Activated CD8-positive, alpha-beta T cell treated with anti-CD3 and anti-CD28 coated beads for 36 hours (primary cell): Measurements from ENCODE around the gene NOXA1. TPM values are rescaled to one million over a fixed set of nuclear protein-coding genes. Genes with fewer than 3 reads are reported as not detected.
"Not testable (repeated sequence)": the region's sequence is repeated elsewhere in the genome, so short reads cannot be mapped to it uniquely, and the experiment has no call there.

Experiments used
- ATAC-seq: fragments of 200-7000 bp; cut with Tn5 transposase; one replicate; pipeline ENCODE4 v1.10.0; 2021; ENCODE audit warnings: mild to moderate bottlenecking, moderate library complexity
- CTCF ChIA-PET: fragments of 350-600 bp; sonication (Branson Sonifier 250); formaldehyde crosslinking; loops from one replicate; lab custom pipeline; 2021; ENCODE audit warnings: antibody characterized with exemption; lab: Charles Lee
- POLR2A ChIA-PET: fragments of 350-600 bp; sonication (Branson Sonifier 250); formaldehyde crosslinking; loops from one replicate; lab custom pipeline; 2021; ENCODE audit warnings: antibody characterized with exemption; lab: Charles Lee
- DNase-seq: peaks from one replicate; pipeline ENCODE4 v3.0.0-alpha.2; 2020
- H3K27ac Mint-ChIP-seq: one replicate; pipeline ENCODE4 v1.8.0; 2021; ENCODE audit warnings: mild to moderate bottlenecking, mixed read lengths
- H3K27me3 Mint-ChIP-seq: one replicate; pipeline ENCODE4 v1.8.0; 2021; ENCODE audit warnings: mixed read lengths
- H3K36me3 Mint-ChIP-seq: one replicate; pipeline ENCODE4 v1.8.0; 2021; ENCODE audit warnings: low read depth, mixed read lengths
- H3K4me1 Mint-ChIP-seq: one replicate; pipeline ENCODE4 v1.8.0; 2021; ENCODE audit warnings: low read depth, mixed read lengths
- H3K4me3 Mint-ChIP-seq: one replicate; pipeline ENCODE4 v1.8.0; 2021; ENCODE audit warnings: mild to moderate bottlenecking, moderate library complexity, mixed read lengths
- H3K9me3 Mint-ChIP-seq: one replicate; pipeline ENCODE4 v1.8.0; 2021; ENCODE audit warnings: mixed read lengths
- intact Hi-C: fragments of 100-400 bp; cut with micrococcal nuclease; formaldehyde crosslinking; loops from one replicate; pipeline ENCODE4 v1.10.0; 2022
- total RNA-seq, 2 experiments: library from RNA; stranded (reverse); gene quantifications; one replicate each; pipeline ENCODE4 v1.2.3, GENCODE V29; 2021
- TF ChIP-seq, protein P1 (sequence below): fragments of 200-600 bp; IDR thresholded peaks from one replicate; pipeline ENCODE4 v1.8.0; 2022; ENCODE audit warnings: antibody characterized with exemption, mild to moderate bottlenecking

NOXA1 gene
- total RNA-seq, 2 experiments from 2014 or later, result 0.72 to 0.95 TPM

DNA sequence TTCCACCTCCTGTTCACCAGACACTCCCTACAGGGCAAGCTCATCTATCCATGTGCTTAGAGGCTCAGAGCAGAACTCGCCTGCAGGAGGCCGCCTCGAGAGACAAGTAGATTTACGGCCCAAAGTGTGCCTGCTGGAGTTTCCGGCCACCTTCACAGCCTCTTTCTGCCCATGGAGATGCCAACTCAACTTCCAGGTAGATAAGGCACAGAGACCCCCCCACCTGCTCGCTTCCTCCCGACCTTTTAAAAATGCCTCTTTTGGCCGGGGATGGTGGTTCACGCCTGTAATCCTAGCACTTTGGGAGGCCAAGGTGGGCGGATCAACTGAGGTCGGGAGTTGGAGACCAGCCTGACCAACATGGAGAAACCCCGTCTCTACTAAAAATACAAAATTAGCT is 46.8 kb upstream of the NOXA1 start:
- Mint-ChIP-seq H3K4me1 (no peaks in the 10 kb centered on the region), H3K36me3 (no peaks in the 10 kb centered on the region), H3K4me3 (no peak overlapping the region), H3K27me3 (no peaks in the 10 kb centered on the region), H3K27ac (no peak overlapping the region), H3K9me3 (no peaks in the 10 kb centered on the region)
- POLR2A ChIA-PET, result no interaction called here
- TF ChIP-seq, protein P1, sequence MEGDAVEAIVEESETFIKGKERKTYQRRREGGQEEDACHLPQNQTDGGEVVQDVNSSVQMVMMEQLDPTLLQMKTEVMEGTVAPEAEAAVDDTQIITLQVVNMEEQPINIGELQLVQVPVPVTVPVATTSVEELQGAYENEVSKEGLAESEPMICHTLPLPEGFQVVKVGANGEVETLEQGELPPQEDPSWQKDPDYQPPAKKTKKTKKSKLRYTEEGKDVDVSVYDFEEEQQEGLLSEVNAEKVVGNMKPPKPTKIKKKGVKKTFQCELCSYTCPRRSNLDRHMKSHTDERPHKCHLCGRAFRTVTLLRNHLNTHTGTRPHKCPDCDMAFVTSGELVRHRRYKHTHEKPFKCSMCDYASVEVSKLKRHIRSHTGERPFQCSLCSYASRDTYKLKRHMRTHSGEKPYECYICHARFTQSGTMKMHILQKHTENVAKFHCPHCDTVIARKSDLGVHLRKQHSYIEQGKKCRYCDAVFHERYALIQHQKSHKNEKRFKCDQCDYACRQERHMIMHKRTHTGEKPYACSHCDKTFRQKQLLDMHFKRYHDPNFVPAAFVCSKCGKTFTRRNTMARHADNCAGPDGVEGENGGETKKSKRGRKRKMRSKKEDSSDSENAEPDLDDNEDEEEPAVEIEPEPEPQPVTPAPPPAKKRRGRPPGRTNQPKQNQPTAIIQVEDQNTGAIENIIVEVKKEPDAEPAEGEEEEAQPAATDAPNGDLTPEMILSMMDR, result no peak
- ATAC-seq, result no peak
- intact Hi-C loops, result no loop called here
- CTCF ChIA-PET, result no interaction called here
- DNase-seq, result no peak

DNA sequence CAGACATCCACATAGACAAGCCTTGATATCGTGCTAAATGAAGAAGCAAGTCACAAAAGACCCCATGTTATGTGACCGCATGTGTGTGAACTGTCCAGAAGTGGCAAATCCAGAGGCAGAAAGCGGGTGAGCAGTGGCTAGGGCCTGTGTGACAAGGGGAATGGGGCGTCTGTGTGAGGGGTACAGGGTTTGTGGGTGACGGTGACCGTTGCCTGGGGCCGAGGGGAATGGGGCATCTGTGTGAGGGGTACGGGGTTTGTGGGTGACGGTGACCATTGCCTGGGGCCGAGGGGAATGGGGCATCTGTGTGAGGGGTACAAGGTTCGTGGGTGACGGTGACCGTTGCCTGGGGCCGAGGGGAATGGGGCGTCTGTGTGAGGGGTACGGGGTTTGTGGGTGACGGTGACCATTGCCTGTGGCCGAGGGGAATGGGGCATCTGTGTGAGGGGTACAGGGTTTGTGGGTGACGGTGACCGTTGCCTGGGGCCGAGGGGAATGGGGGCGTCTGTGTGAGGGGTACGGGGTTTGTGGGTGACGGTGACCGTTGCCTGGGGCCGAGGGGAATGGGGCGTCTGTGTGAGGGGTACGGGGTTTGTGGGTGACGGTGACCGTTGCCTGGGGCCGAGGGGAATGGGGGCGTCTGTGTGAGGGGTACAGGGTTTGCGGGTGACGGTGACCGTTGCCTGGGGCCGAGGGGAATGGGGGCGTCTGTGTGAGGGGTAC is 44.3 kb upstream of the NOXA1 start:
- POLR2A ChIA-PET, H3K36me3 Mint-ChIP-seq, H3K9me3 Mint-ChIP-seq, H3K27me3 Mint-ChIP-seq, H3K4me1 Mint-ChIP-seq, CTCF ChIA-PET, H3K4me3 Mint-ChIP-seq, ATAC-seq, H3K27ac Mint-ChIP-seq, DNase-seq, intact Hi-C loops: not testable (repeated sequence)

DNA sequence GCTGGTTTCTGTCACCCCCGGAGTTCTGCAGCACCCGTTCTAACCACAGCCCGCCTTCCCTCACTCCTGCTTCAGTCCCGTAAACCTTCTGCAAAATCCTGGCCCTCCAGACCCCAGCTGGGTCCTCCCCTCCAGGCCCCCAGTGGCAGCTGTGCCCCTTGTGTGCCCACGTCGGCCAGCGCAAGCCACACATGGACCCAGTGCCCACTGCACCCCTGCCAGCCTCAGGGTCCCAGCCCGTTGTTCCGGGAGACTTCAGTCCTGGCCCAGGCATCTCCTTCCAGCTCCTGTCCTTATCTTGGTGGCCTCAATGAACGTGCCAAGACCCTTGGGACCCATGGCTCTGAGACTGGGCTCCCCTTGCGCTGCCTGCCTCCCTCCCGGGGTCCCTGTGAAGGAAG is 43.4 kb upstream of the NOXA1 start:
- no peaks in the 10 kb centered on the region for H3K9me3 Mint-ChIP-seq
- no peak overlapping the region for H3K27ac Mint-ChIP-seq
- no peaks in the 10 kb centered on the region for H3K27me3 Mint-ChIP-seq
- POLR2A ChIA-PET, result interaction anchor here (1.2 kb wide), 1 partner anchor 43 kb away, joined by 4 read pairs; the partner anchor contains the start of gene EXD3
- H3K4me3 Mint-ChIP-seq, result no peak overlapping the region
- DNase-seq (no peak), ATAC-seq (no peak)
- CTCF ChIA-PET, result no interaction called here
- TF ChIP-seq, protein P1, result no peak
- intact Hi-C loops, result no loop called here
- H3K36me3 Mint-ChIP-seq, result no peaks in the 10 kb centered on the region
- no peaks in the 10 kb centered on the region for H3K4me1 Mint-ChIP-seq

DNA sequence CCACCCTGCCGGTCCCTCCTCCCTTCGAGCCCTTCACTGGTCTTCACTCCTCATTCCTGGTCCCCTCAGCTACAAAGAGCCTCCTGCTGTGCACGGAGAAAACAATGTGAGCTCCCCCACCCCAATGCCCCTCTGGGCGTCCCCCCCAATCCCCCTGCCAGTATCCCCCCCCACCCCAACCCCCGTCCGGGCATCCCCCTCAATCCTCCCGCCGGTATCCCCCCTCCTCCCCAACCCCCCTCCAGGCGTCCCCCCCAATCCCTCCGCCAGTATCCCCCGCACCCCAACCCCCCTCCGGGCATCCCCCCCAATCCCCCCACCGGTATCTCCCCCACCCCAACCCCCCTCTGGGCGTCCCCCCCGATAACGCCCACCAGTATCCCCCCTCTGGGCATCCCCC is 43.0 kb upstream of the NOXA1 start:
- Mint-ChIP-seq H3K4me1 (no peaks in the 10 kb centered on the region), H3K27ac (no peak overlapping the region), H3K36me3 (no peaks in the 10 kb centered on the region), H3K9me3 (no peaks in the 10 kb centered on the region), H3K4me3 (no peak overlapping the region), H3K27me3 (no peaks in the 10 kb centered on the region)
- DNase-seq, result no peak
- TF ChIP-seq, protein P1, result no peak
- ChIA-PET CTCF (no interaction called here), POLR2A (interaction anchor here (1.2 kb wide), 1 partner anchor 42 kb away, joined by 4 read pairs; the partner anchor contains the start of gene EXD3)
- intact Hi-C loops, result no loop called here
- no peak for ATAC-seq

DNA sequence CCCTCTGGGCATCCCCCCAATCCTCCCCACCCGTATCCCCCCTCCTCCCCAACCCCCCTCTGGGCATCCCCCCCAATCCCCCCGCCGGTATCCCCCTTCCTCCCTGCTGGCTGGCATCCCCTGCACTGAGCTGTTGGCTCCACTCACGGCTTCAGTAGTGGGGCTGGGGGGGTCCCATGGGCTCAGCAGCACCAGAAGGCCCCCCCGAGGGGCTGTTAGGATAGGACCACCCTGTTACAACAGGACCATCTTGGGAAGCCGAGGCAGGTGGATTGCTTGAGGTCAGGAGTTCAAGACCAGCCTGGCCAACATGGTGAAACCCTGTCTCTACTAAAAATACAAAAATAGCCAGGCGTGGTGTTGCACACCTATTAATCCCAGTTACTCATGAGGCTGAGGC is 42.6 kb upstream of the NOXA1 start:
- intact Hi-C loops, result no loop called here
- no peaks in the 10 kb centered on the region for H3K27me3 Mint-ChIP-seq
- POLR2A ChIA-PET, result interaction anchor here (1.2 kb wide), 1 partner anchor 42 kb away, joined by 4 read pairs; the partner anchor contains the start of gene EXD3
- H3K27ac Mint-ChIP-seq, result no peak overlapping the region
- CTCF ChIA-PET, result no interaction called here
- DNase-seq (no peak), ATAC-seq (no peak)
- H3K36me3 Mint-ChIP-seq, result no peaks in the 10 kb centered on the region
- H3K9me3 Mint-ChIP-seq, result no peaks in the 10 kb centered on the region
- TF ChIP-seq, protein P1, result no peak
- H3K4me1 Mint-ChIP-seq, result no peaks in the 10 kb centered on the region
- no peak overlapping the region for H3K4me3 Mint-ChIP-seq
